PC-3 (cell line): ENCODE data around the gene HLTF. TPM values are rescaled to one million over a fixed set of nuclear protein-coding genes. Genes with fewer than 3 reads are reported as not detected.

Source experiments
- ATAC-seq: fragments of 200-7000 bp; cut with Tn5 transposase; 2 replicates; pipeline ENCODE4 v1.9.1; 2020; ENCODE audit warnings: mild to moderate bottlenecking, moderate library complexity
- BruUV-seq: library from RNA; stranded (reverse); fragments of 400-500 nt; replicated peaks from 2 replicates; lab custom pipeline; 2021; lab: Mats Ljungman, UMichigan
- CTCF ChIA-PET: fragments of 300-600 bp; sonication (Branson Sonifier 250); formaldehyde crosslinking; loops from one replicate; lab custom pipeline; 2022; ENCODE audit warnings: antibody characterized with exemption; lab: Charles Lee
- POLR2A ChIA-PET: fragments of 300-600 bp; sonication (Branson Sonifier 250); formaldehyde crosslinking; loops from one replicate; lab custom pipeline; 2022; ENCODE audit warnings: antibody characterized with exemption; ENCODE audit not compliant: unreplicated experiment; lab: Charles Lee
- DNase-seq: peaks from one replicate; pipeline ENCODE4 v3.0.0-alpha.2; 2015
- H2AFZ ChIP-seq: fragments of 300-600 bp; sonication (generic); 2 replicates; pipeline ENCODE4 v1.6.0; 2016; ENCODE audit warnings: antibody characterized with exemption, low read length
- H3F3A ChIP-seq: fragments of 300-600 bp; sonication (generic); one replicate; pipeline ENCODE4 v1.6.0; 2017; ENCODE audit warnings: antibody characterized with exemption, low read length, control low read depth, mild to moderate bottlenecking; ENCODE audit not compliant: unreplicated experiment
- H3K27ac ChIP-seq: fragments of 300-600 bp; sonication (generic); 2 replicates; pipeline ENCODE4 v1.5.1; 2016; ENCODE audit warnings: mild to moderate bottlenecking, low read length
- H3K27me3 ChIP-seq: fragments of 300-600 bp; sonication (generic); 2 replicates; pipeline ENCODE4 v1.6.1; 2016; ENCODE audit warnings: low read length, mixed read lengths
- H3K36me3 ChIP-seq: fragments of 300-600 bp; sonication (generic); 2 replicates; pipeline ENCODE4 v1.6.1; 2016; ENCODE audit warnings: low read depth, mixed run types, low read length, mixed read lengths
- H3K4me1 ChIP-seq: fragments of 300-600 bp; sonication (generic); 2 replicates; pipeline ENCODE4 v1.5.1; 2016; ENCODE audit warnings: low read length; ENCODE audit not compliant: insufficient read depth
- H3K4me2 ChIP-seq: fragments of 300-600 bp; sonication (generic); 2 replicates; pipeline ENCODE4 v1.6.0; 2016; ENCODE audit warnings: low read length
- H3K4me3 ChIP-seq: fragments of 300-600 bp; sonication (generic); 2 replicates; pipeline ENCODE4 v1.5.1; 2016; ENCODE audit warnings: mild to moderate bottlenecking, low read length, mixed read lengths
- H3K79me2 ChIP-seq: fragments of 300-600 bp; sonication (generic); 2 replicates; pipeline ENCODE4 v1.6.1; 2017; ENCODE audit warnings: low read length, mixed read lengths
- H3K9ac ChIP-seq: fragments of 300-600 bp; sonication (generic); 2 replicates; pipeline ENCODE4 v1.6.0; 2016; ENCODE audit warnings: mild to moderate bottlenecking, low read length
- H3K9me2 ChIP-seq: fragments of 300-600 bp; sonication (generic); replicated peaks from 2 replicates; pipeline ENCODE4 v1.6.1; 2016; ENCODE audit warnings: mixed run types, low read length, mixed read lengths
- H3K9me3 ChIP-seq: fragments of 300-600 bp; sonication (generic); 2 replicates; pipeline ENCODE4 v1.6.1; 2016; ENCODE audit warnings: low read length, mixed read lengths
- H4K20me1 ChIP-seq: fragments of 300-600 bp; sonication (generic); 2 replicates; pipeline ENCODE4 v1.6.1; 2016; ENCODE audit warnings: low read length, mixed read lengths
- CTCF ChIP-seq: fragments of 300-600 bp; sonication (generic); conservative IDR thresholded peaks from 2 replicates; pipeline ENCODE4 v1.5.1; 2017; ENCODE audit warnings: antibody characterized with exemption, low read depth, mild to moderate bottlenecking, low read length
- EZH2 ChIP-seq: fragments of 300-600 bp; sonication (generic); IDR thresholded peaks from one replicate; pipeline ENCODE4 v1.6.1; 2017; ENCODE audit warnings: antibody characterized with exemption, mild to moderate bottlenecking, low read length; ENCODE audit not compliant: unreplicated experiment
- EZH2phosphoT487 ChIP-seq: fragments of 300-600 bp; sonication (generic); IDR thresholded peaks from 2 replicates; pipeline ENCODE4 v1.6.1; 2018; ENCODE audit warnings: mild to moderate bottlenecking, antibody characterized with exemption, low read length, borderline replicate concordance
- intact Hi-C: fragments of 100-400 bp; cut with micrococcal nuclease; formaldehyde crosslinking; loops from 2 replicates; pipeline ENCODE4 v1.9.0; 2023
- total RNA-seq: library from RNA; depleted of rRNA; stranded (reverse); fragments of >200 nt; gene quantifications from 2 replicates; pipeline ENCODE4 v1.2.3, GENCODE V29; 2014

Gene HLTF
- total RNA-seq, 1 experiment from 2014 or later = 43.3 TPM

DNA sequence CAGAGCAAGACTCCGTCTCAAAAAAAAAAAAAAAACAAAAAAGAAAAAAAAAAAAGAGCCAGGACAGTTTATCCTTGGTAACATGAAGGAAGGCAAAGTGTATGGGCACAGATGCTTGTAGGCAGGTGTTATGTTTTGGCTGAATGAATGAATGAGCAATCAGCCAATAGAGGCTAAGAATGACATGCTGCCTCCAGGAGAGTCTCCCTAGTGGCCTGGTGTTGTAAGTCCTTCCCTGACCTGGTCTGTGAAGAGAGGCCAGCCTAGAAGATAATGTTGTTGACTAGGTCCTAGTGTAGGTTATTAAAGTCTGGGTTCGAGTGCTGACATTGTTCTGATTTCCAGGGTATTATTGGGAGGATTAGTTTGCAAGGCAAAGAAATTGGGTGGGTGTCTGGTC, 70.1 kb downstream of the HLTF start:
- CTCF ChIA-PET = no interaction called here
- Histone ChIP-seq H3K9ac (no peak overlapping the region), H3K36me3 (0 out of 2 replicates have a peak, but pooled peaks cover under 1% of the 10 kb centered on the region), H3K4me1 (peaks cover 4% of the 10 kb centered on the region; the same call in 1 of the 2 replicates), H3K27me3 (no peaks in the 10 kb centered on the region), H3K4me3 (no peak overlapping the region), H3K27ac (no peak overlapping the region), H3F3A (no peaks in the 10 kb centered on the region), H3K4me2 (no peak overlapping the region), H2AFZ (no peak overlapping the region), H4K20me1 (no peaks in the 10 kb centered on the region), H3K9me3 (no peaks in the 10 kb centered on the region), H3K79me2 (no peaks in the 10 kb centered on the region), H3K9me2 (no peaks in the 10 kb centered on the region)
- TF ChIP-seq EZH2 = no peak
- TF ChIP-seq EZH2phosphoT487 = no peak
- TF ChIP-seq CTCF = no peak
- POLR2A ChIA-PET = no interaction called here
- intact Hi-C loops = no loop called here
- no TSS peak for BruUV-seq
- no peak for ATAC-seq
- DNase-seq = no peak

- Histone ChIP-seq H3K4me3 (no peak overlapping the region), H3K27ac (no peak overlapping the region), H3K36me3 (peaks cover 4% of the 10 kb centered on the region; the same call in 1 of the 2 replicates), H3K9ac (no peak overlapping the region), H3K79me2 (no peaks in the 10 kb centered on the region), H3K4me1 (peaks cover 4% of the 10 kb centered on the region; the same call in 1 of the 2 replicates), H3K27me3 (no peaks in the 10 kb centered on the region), H3K9me2 (no peaks in the 10 kb centered on the region), H3K4me2 (no peak overlapping the region), H3K9me3 (no peaks in the 10 kb centered on the region), H2AFZ (no peak overlapping the region), H3F3A (no peaks in the 10 kb centered on the region), H4K20me1 (no peaks in the 10 kb centered on the region)
- intact Hi-C loops = no loop called here
- ChIA-PET POLR2A (no interaction called here), CTCF (no interaction called here)
- ATAC-seq (no peak), DNase-seq (no peak)
- TF ChIP-seq EZH2phosphoT487 = no peak
- no peak for TF ChIP-seq EZH2
- TF ChIP-seq CTCF = no peak
- no TSS peak for BruUV-seq
Measured at GRCh38 chr3:149015393-149015792, 70.9 kb downstream of the HLTF start.

- Histone ChIP-seq H3K27ac (no peak overlapping the region), H3K27me3 (no peaks in the 10 kb centered on the region), H3K9ac (no peak overlapping the region), H3K9me2 (no peaks in the 10 kb centered on the region), H3F3A (no peaks in the 10 kb centered on the region), H3K4me1 (peaks cover 4% of the 10 kb centered on the region; the same call in 1 of the 2 replicates), H3K9me3 (no peaks in the 10 kb centered on the region), H3K79me2 (no peaks in the 10 kb centered on the region), H2AFZ (no peak overlapping the region), H3K4me2 (no peak overlapping the region), H4K20me1 (no peaks in the 10 kb centered on the region), H3K4me3 (no peak overlapping the region), H3K36me3 (peaks cover 13% of the 10 kb centered on the region; the same call in 1 of the 2 replicates)
- ChIA-PET POLR2A (no interaction called here), CTCF (no interaction called here)
- intact Hi-C loops = no loop called here
- DNase-seq (no peak), ATAC-seq (no peak)
- BruUV-seq = no TSS peak
- no peak for TF ChIP-seq EZH2phosphoT487
- no peak for TF ChIP-seq CTCF
- TF ChIP-seq EZH2 = no peak
Measured at GRCh38 chr3:149013726-149014125, 72.6 kb downstream of the HLTF start.
